NCI-H1436 (cell line): ENCODE data around the gene SHROOM3.

ENCODE experiments used
- DNase-seq: peaks from one replicate; lab custom pipeline; 2025; lab: John Stamatoyannopoulos, UW

The SHROOM3 gene

GRCh38 chr4:76543378-76543777 is 108.3 kb downstream of the SHROOM3 start:
- DNase-seq = no peak

DNA sequence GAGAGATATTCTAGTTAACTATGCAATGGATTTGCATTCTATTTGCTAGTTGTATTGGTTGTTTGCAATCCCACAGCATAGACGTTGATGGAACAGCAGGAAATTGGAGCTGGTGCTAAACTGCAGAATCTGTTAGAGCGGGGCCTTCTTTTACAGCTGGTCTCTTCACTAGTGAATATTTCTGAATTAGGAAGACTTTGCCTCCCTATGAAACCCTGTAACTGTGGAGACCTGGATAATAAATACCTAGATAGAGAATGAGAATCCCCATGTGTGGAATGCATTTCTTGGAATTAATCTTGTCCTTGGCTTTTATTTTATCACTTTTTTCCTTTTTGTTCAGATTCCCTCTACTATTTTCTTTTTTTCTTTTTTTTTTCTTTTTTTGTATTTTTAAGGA is 109.7 kb downstream of the SHROOM3 start:
- no peak for DNase-seq

- DNase-seq = no peak
Measured at GRCh38 chr4:76545226-76545884, 110.3 kb downstream of the SHROOM3 start.

- no peak for DNase-seq
Measured at GRCh38 chr4:76546327-76546726, 111.3 kb downstream of the SHROOM3 start.

DNA sequence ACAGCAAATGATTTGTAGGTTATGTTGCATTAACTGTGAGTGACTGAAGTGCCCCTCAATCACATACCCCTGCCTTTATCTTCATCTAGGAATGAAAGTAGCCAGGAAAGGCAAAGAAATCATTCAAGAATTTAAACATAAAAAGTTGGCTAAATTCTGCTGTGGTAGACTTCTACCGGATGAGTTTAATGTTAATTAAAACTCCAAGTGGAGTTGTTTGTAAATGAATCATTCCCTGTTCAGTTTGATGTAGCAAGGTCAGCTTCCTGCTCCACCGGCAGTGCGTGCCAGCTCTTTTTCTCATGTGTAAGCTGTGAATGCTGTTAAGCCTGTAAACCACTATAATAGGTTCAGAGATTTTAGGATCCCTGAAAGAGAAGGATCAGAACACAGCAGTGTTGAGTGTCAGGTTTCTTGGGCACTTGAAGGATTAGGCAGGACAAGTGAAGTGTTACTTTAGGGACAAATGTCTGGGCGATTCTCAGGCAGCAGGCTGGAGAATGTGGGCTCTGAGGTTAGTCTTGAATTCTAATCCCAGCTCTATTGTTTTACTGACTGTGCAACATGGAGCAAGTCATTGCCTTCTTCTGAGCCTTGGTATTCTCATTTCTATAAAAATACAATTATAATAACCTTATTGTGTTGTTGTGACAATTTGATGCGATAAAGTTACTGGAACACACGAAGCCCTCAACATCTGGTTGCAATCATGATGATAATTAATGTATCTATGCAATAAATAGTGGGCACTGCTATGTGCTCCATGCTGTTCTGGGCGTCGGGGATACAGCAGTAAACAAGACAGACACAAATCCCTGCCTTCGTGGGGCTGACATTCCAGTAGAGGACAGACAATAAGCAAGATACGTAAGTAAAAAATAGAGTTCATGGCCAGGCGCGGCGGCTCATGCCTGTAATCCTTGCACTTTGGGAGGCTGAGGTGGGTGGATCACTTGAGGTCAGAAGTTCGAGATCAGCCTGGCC is 112.0 kb downstream of the SHROOM3 start:
- no peak for DNase-seq

DNA sequence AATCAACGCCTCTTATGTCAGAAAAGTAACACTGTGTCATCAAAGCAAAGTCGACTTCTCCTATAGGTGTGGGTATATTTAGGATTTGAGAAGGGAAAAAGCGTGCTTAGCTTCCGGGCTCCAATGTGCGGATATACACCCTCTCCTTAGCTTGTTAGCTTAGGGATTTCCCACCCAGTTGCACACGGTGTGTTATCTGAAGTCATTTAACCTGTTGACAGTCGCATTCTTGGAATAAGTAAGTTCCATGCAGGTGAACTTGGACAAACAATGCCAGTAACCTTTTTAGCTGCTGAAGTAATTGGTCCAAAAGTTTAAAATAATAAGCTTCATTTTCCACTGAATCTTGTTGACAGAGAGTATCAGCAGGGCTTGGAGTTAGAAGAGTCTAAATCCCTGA is 113.7 kb downstream of the SHROOM3 start:
- DNase-seq = no peak

DNA sequence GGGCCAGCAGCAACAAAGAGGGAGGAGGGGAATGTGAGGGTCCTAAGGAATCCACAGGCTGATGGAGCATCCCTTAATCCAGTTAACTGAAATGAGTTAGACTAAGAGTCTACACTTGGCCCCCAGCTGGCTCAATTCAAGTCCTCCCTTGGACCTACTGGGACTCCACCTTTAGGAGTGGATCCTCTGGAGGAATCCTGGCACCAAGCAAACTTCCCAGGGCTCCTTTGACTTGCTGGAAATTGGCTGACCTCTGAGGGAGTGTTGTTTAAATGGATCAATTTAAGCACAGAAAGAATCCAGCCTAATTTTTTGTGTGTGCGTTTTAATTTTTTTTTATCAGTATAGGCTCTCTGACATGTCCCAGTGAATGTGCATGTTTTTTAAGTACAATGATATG is 114.7 kb downstream of the SHROOM3 start:
- no peak for DNase-seq

DNA sequence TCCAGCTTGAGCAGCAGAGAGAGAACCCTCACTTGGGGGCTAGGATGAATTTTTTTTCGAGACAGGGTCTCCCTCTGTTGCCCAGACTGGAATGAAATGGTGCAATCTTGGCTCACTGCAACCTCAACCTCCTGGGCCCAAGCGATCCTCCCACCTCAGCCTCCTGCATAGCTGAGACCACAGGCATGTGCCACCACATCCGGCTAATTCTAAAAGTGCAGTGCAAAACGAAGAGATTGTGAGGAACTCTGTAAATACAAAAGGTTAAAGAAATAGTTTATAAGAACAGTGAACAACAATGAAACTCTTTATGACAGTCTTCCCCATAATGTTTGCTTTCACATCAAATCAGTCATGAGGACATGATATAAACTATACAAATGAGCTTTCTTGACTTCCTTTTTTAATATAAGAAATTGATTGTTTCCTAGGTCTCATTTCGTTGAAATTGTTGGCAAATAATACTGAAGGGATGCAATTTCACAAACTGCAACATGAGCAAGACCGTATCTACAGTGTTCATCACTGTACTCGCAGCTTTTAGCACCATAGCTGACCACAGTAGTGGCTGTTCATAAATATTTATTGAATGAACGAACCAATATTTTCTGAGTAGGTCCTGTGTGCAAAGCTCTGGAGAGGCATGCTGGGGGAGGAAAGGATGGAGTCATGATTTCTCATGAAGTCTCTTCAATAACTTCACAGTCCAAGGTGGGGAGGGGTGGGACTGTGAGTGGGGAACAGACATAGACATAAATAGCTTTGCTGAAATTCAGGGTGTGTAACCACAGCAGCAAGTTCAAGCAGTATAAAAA is 116.1 kb downstream of the SHROOM3 start:
- no peak for DNase-seq

DNA sequence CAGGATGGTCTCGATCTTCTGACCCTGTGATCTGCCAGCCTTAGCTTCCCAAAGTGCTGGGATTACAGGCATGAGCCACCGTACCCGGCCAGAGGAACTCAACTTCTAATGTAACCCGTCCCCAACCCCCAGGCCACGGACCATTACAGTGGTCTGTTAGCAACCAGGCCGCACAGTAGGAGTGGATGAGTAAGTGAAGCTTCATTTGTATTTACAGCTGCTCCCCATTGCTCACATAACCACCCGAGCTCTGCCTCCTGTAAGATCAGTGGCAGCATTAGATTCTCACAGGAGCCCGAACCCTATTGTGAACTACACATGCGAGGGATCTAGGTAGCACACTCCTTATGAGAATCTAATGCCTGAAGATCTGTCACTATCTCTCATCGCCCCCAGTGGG is 119.6 kb downstream of the SHROOM3 start:
- no peak for DNase-seq

GRCh38 chr4:76556452-76556851 is 121.4 kb downstream of the SHROOM3 start:
- no peak for DNase-seq

- DNase-seq = no peak
Measured at GRCh38 chr4:76558396-76559235, 123.6 kb downstream of the SHROOM3 start.

DNA sequence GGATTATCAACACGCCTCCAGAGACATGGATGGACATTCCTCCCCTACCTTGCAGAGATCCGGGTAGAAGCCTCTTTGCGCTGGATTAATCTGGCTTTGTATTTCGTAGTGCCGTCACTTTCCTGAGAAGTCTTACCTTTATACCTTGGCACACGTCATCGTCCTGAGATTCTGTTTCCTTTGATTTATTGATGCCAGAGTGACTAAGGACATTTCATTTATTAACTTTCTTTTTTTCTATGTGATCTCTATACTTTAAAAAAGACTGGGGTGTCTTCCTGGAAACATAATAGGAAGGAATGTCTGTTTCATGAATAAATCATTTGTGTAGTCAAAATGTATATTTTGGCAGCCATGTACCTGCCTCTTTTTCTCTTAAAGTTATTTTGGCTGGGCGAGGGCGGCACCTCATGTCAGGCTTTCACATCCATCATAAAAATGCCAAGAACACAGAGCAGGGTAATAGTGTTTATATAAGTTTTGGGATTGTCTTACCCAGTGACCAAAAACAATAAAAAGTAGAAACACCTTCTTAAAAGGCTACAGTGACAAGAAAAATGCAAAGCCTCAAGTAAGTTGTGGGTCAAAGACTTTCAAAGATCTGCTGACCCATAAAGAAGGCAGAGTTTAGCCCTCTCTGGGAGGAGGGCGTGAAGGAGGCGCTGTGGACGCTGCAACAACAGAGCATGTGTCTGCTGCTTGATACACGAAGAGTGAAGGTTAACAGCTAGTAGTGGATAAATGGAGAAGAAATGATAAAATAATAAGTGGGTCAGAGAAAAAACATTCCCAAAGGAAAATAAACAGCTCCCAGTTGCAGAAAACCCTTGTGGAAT is 124.4 kb downstream of the SHROOM3 start:
- no peak for DNase-seq

- DNase-seq = no peak
Measured at GRCh38 chr4:76562161-76562560, 127.1 kb downstream of the SHROOM3 start.

DNA sequence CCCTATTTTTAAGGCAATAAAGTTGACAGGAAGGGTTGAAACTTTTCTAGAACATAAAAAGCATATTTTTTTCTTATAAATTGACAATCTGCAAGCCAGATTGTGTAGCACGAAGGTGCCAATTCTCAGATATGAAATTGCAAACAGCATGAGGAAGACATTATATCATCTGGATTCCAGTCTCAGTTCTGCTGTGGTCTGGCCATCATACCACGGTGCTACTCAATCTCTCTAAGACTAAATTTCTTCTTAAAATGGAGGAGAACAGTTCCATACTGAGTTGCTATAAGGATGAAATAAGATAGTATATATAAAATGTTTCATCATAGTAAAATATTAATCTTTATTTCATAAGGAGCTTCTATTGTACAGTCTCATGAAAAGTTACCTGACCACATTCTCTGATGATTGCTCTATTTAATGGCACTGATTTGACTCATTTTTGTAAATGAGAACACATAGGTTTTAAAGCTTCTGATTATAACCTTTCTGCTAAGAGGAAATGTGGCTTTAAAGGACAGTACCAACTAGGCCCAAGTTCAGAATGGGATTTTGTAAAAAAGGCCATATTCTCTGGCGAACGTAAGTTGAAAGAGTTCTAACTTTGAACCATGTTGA is 127.9 kb downstream of the SHROOM3 start:
- DNase-seq = no peak

- no peak for DNase-seq
Measured at GRCh38 chr4:76563454-76564122, 128.6 kb downstream of the SHROOM3 start.

DNA sequence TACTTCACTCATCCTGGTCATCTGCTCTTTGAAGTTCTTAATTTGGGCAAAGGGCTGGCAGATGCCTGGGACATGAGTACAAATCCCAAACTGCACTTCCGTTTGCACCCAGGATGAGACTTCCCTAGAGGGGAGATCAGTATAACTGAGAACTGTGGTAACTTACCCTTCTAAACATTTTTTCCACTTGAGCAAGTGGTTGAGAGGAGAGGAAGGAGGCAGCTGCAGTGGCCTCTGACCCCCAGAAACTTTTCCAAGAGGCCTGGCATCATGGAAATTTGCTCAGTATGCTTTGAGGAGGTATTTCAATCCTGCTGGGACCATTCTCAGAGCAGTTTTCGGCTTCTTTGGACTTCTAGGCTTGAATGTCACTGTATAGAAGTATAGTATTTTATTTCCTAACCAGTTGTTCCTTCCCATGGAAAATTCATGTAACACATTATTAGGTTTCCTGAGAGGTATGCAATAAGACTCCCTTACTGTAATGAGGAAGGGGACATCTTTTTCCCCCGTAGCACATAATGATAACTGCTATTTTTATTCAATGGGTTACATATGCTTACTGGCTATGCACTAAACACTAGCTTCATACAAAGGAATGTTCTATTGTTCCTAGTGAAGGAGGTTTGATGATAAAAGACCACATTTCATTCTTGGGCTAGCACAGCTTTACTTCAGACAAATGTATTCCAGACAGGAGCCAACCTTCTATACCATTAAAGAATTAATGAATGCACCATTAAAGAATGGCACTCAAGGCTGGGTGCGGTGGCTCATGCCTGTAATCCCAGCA is 129.3 kb downstream of the SHROOM3 start:
- no peak for DNase-seq

GRCh38 chr4:76568262-76568661 is 133.2 kb downstream of the SHROOM3 start:
- no peak for DNase-seq

- no peak for DNase-seq
Measured at GRCh38 chr4:76569225-76569624, 134.2 kb downstream of the SHROOM3 start.

DNA sequence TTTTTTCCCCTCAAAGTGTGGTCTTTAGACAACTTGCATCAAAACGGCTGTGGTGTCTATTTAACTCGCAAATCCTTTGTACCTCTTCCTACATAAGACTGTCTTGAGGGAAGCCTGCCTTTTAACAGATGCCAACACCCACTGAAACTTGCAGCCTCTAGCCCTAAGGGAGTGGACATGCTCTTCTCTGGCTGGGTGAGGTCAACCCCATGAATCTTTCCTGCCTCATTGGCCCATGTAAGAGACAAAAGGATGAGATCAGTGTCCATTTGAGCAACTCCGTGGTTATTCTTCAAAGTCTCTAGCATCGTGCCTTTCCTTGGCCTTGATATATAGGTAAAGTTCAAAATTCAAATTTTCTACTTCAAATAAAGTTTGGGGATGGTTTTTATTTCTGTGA is 134.7 kb downstream of the SHROOM3 start:
- no peak for DNase-seq
